Stimulated activated CD8-positive, alpha-beta memory T cell treated with anti-CD3 and anti-CD28 coated beads, Interleukin-15, amount 100 ng/mL, for 24 hours (primary cell): ENCODE results near the gene RAPGEF4.

Experiments used
- DNase-seq: peaks from one replicate; pipeline ENCODE4 v3.0.0-alpha.2; 2020; ENCODE audit warnings: low read depth

Gene RAPGEF4

GRCh38 chr2:172967036-172967982 lies 231.7 kb downstream of the RAPGEF4 start:
- no peak for DNase-seq

- no peak for DNase-seq
Observed at GRCh38 chr2:172968061-172968469, 232.4 kb downstream of the RAPGEF4 start.

- no peak for DNase-seq
Observed at GRCh38 chr2:172969166-172969565, 233.5 kb downstream of the RAPGEF4 start.

- no peak for DNase-seq
Observed at GRCh38 chr2:172969609-172970008, 234.0 kb downstream of the RAPGEF4 start.

GRCh38 chr2:172970660-172971059 lies 235.0 kb downstream of the RAPGEF4 start:
- DNase-seq: no peak

- DNase-seq: no peak
Observed at GRCh38 chr2:172972005-172972619, 236.5 kb downstream of the RAPGEF4 start.

- no peak for DNase-seq
Observed at GRCh38 chr2:172974762-172975161, 239.1 kb downstream of the RAPGEF4 start.

GRCh38 chr2:172976116-172976515 lies 240.5 kb downstream of the RAPGEF4 start:
- no peak for DNase-seq

GRCh38 chr2:172976816-172977215 lies 241.2 kb downstream of the RAPGEF4 start:
- no peak for DNase-seq

- DNase-seq: no peak
Observed at GRCh38 chr2:172977270-172978062, 241.8 kb downstream of the RAPGEF4 start.

GRCh38 chr2:172978063-172978383 lies 242.4 kb downstream of the RAPGEF4 start:
- no peak for DNase-seq

GRCh38 chr2:172985139-172985892 lies 249.7 kb downstream of the RAPGEF4 start:
- DNase-seq: no peak

- no peak for DNase-seq
Observed at GRCh38 chr2:172986040-172986439, 250.4 kb downstream of the RAPGEF4 start.

GRCh38 chr2:172988728-172989127 lies 253.1 kb downstream of the RAPGEF4 start:
- no peak for DNase-seq

GRCh38 chr2:172991031-172991430 lies 255.4 kb downstream of the RAPGEF4 start:
- DNase-seq: no peak

- DNase-seq: no peak
Observed at GRCh38 chr2:172993139-172993538, 257.5 kb downstream of the RAPGEF4 start.

GRCh38 chr2:172993931-172994717 lies 258.5 kb downstream of the RAPGEF4 start:
- DNase-seq: no peak

GRCh38 chr2:172994864-172995263 lies 259.2 kb downstream of the RAPGEF4 start:
- no peak for DNase-seq

GRCh38 chr2:172995323-172996244 lies 259.9 kb downstream of the RAPGEF4 start:
- no peak for DNase-seq

- DNase-seq: no peak
Observed at GRCh38 chr2:172996387-172996961, 260.8 kb downstream of the RAPGEF4 start.
